ENCODE results near the gene NRXN2.

The NRXN2 gene

GRCh38 chr11:64674774-64675173 lies 48.2 kb downstream of the NRXN2 start:
- Histone ChIP-seq H3K27ac (ENCODE audit: low read depth, low read length) (no peak overlapping the region), H3K4me2 (ENCODE audit: low read length) (no peak overlapping the region)

GRCh38 chr11:64673279-64673678 lies 49.7 kb downstream of the NRXN2 start:
- Histone ChIP-seq H3F3A (ENCODE audit: control insufficient read depth, insufficient read depth) (no peaks in the 10 kb centered on the region), H3K9me3 (ENCODE audit: control insufficient read depth, insufficient read depth, low read length) (no peaks in the 10 kb centered on the region), H3K27me3 (ENCODE audit: control insufficient read depth, low read length) (peaks cover 74% of the 10 kb centered on the region), H3K4me1 (ENCODE audit: control insufficient read depth, low read length) (no peaks in the 10 kb centered on the region), H3K4me2 (ENCODE audit: low read length) (no peak overlapping the region), H3K9me2 (replicated peaks; ENCODE audit: control insufficient read depth, low read length) (no peaks in the 10 kb centered on the region), H3K27ac (ENCODE audit: low read depth, low read length) (no peak overlapping the region), H3K79me2 (ENCODE audit: control insufficient read depth, low read length) (no peaks in the 10 kb centered on the region), H3K36me3 (ENCODE audit: control insufficient read depth, low read length) (no peaks in the 10 kb centered on the region), H3K4me3 (ENCODE audit: low read length) (no peak overlapping the region), H4K20me1 (ENCODE audit: control insufficient read depth, insufficient read depth, low read depth, low read length) (no peaks in the 10 kb centered on the region; the same call in 1 of the 2 replicates)
- TF ChIP-seq CTCF (IDR thresholded peaks at IDR 0.05; ENCODE audit: low read depth, low read length, poor library complexity, severe bottlenecking), result no peak
- no peak for TF ChIP-seq EZH2phosphoT487 (IDR thresholded peaks at IDR 0.05; ENCODE audit: borderline replicate concordance, low read length)

More at GRCh38 chr11:64674774-64675173, 48.2 kb downstream of the NRXN2 start:
- no peaks in the 10 kb centered on the region for H3K9me3 ChIP-seq (ENCODE audit: control insufficient read depth, insufficient read depth, low read length)
- H3K9me2 ChIP-seq (replicated peaks; ENCODE audit: control insufficient read depth, low read length), result no peaks in the 10 kb centered on the region
- no peaks in the 10 kb centered on the region for H3K79me2 ChIP-seq (ENCODE audit: control insufficient read depth, low read length)
- peaks cover 78% of the 10 kb centered on the region for H3K27me3 ChIP-seq (ENCODE audit: control insufficient read depth, low read length)
- TF ChIP-seq EZH2phosphoT487 (IDR thresholded peaks at IDR 0.05; ENCODE audit: borderline replicate concordance, low read length) (no peak), CTCF (IDR thresholded peaks at IDR 0.05; ENCODE audit: low read depth, low read length, poor library complexity, severe bottlenecking) (no peak)
- no peaks in the 10 kb centered on the region for H3F3A ChIP-seq (ENCODE audit: control insufficient read depth, insufficient read depth)
- no peaks in the 10 kb centered on the region for H3K36me3 ChIP-seq (ENCODE audit: control insufficient read depth, low read length)
- no peak overlapping the region for H3K4me3 ChIP-seq (ENCODE audit: low read length)
- H3K4me1 ChIP-seq (ENCODE audit: control insufficient read depth, low read length), result no peaks in the 10 kb centered on the region
- no peaks in the 10 kb centered on the region for H4K20me1 ChIP-seq (ENCODE audit: control insufficient read depth, insufficient read depth, low read depth, low read length)

- no peaks in the 10 kb centered on the region for H3K4me1 ChIP-seq (ENCODE audit: control insufficient read depth, low read length)
- H3F3A ChIP-seq (ENCODE audit: control insufficient read depth, insufficient read depth), result no peaks in the 10 kb centered on the region
- no peaks in the 10 kb centered on the region for H3K36me3 ChIP-seq (ENCODE audit: control insufficient read depth, low read length)
- no peak overlapping the region for H3K27ac ChIP-seq (ENCODE audit: low read depth, low read length)
- H3K79me2 ChIP-seq (ENCODE audit: control insufficient read depth, low read length), result no peaks in the 10 kb centered on the region
- no peak overlapping the region for H3K4me2 ChIP-seq (ENCODE audit: low read length)
- H3K4me3 ChIP-seq (ENCODE audit: low read length), result no peak overlapping the region
- peaks cover 70% of the 10 kb centered on the region for H3K27me3 ChIP-seq (ENCODE audit: control insufficient read depth, low read length)
- no peak for TF ChIP-seq EZH2phosphoT487 (IDR thresholded peaks at IDR 0.05; ENCODE audit: borderline replicate concordance, low read length)
- TF ChIP-seq CTCF (IDR thresholded peaks at IDR 0.05; ENCODE audit: low read depth, low read length, poor library complexity, severe bottlenecking), result no peak
- no peaks in the 10 kb centered on the region for H3K9me2 ChIP-seq (replicated peaks; ENCODE audit: control insufficient read depth, low read length)
- H4K20me1 ChIP-seq (ENCODE audit: control insufficient read depth, insufficient read depth, low read depth, low read length), result no peaks in the 10 kb centered on the region; the same call in 1 of the 2 replicates
- H3K9me3 ChIP-seq (ENCODE audit: control insufficient read depth, insufficient read depth, low read length), result no peaks in the 10 kb centered on the region
Measured at GRCh38 chr11:64672875-64673274, 50.1 kb downstream of the NRXN2 start.
